OCI-LY7 (cell line): ENCODE results near the gene MBOAT2. TPM values are rescaled to one million over a fixed set of nuclear protein-coding genes. Genes with fewer than 3 reads are reported as not detected.

Source experiments
- BruUV-seq: library from RNA; stranded (reverse); fragments of 400-500 nt; replicated peaks from 2 replicates; lab custom pipeline; 2021; lab: Mats Ljungman, UMichigan
- CTCF ChIA-PET: fragments of 300-600 bp; sonication (Branson Sonifier 250); formaldehyde crosslinking; loops from one replicate; lab custom pipeline; 2022; ENCODE audit warnings: antibody characterized with exemption; ENCODE audit not compliant: unreplicated experiment; lab: Charles Lee
- POLR2A ChIA-PET: fragments of 300-600 bp; sonication (Branson Sonifier 250); formaldehyde crosslinking; loops from one replicate; lab custom pipeline; 2022; ENCODE audit warnings: antibody characterized with exemption; lab: Charles Lee
- DNase-seq: peaks from one replicate; pipeline ENCODE4 v3.0.0-alpha.2; 2015; ENCODE audit warnings: low spot score
- H2AFZ ChIP-seq: fragments of 200-600 bp; sonication (generic), shearing (Covaris generic); 2 replicates; pipeline ENCODE4 v1.6.1; 2014; ENCODE audit warnings: mild to moderate bottlenecking, antibody characterized with exemption, low read length, moderate library complexity
- H3K27ac ChIP-seq: fragments of 200-600 bp; sonication (generic); 2 replicates; pipeline ENCODE4 v1.5.1; 2014; ENCODE audit warnings: mixed run types, low read depth, mild to moderate bottlenecking, moderate library complexity, low read length, inconsistent platforms; ENCODE audit not compliant: poor library complexity, severe bottlenecking
- H3K36me3 ChIP-seq: fragments of 200-600 bp; sonication (generic); 2 replicates; pipeline ENCODE4 v1.6.1; 2014; ENCODE audit warnings: mild to moderate bottlenecking, antibody characterized with exemption, low read length, moderate library complexity, mixed read lengths; ENCODE audit not compliant: insufficient read depth
- H3K4me1 ChIP-seq: fragments of 200-600 bp; sonication (generic); 2 replicates; pipeline ENCODE4 v1.5.1; 2014; ENCODE audit warnings: mild to moderate bottlenecking, low read length; ENCODE audit not compliant: insufficient read depth, poor library complexity, severe bottlenecking
- H3K4me2 ChIP-seq: fragments of 200-600 bp; sonication (generic); 2 replicates; pipeline ENCODE4 v1.6.1; 2014; ENCODE audit warnings: mild to moderate bottlenecking, low read length
- H3K4me3 ChIP-seq: fragments of 200-600 bp; sonication (generic); 2 replicates; pipeline ENCODE4 v1.5.1; 2014; ENCODE audit warnings: mild to moderate bottlenecking, low read depth, low read length; ENCODE audit not compliant: poor library complexity, severe bottlenecking
- H3K79me2 ChIP-seq: fragments of 200-600 bp; sonication (generic); 2 replicates; pipeline ENCODE4 v1.6.1; 2016; ENCODE audit warnings: low read depth, mild to moderate bottlenecking, low read length, moderate library complexity, mixed read lengths; ENCODE audit not compliant: insufficient read depth
- H3K9me2 ChIP-seq: fragments of 200-600 bp; sonication (generic); 2 replicates; pipeline ENCODE4 v1.6.1; 2016; ENCODE audit warnings: mild to moderate bottlenecking, low read length, mixed read lengths; ENCODE audit not compliant: insufficient read depth
- H3K9me3 ChIP-seq: fragments of 200-600 bp; sonication (generic); 2 replicates; pipeline ENCODE4 v1.6.1; 2014; ENCODE audit warnings: mild to moderate bottlenecking, mixed run types, low read length, mixed read lengths
- H4K20me1 ChIP-seq: fragments of 200-600 bp; sonication (generic); 2 replicates; pipeline ENCODE4 v1.6.1; 2014; ENCODE audit warnings: mild to moderate bottlenecking, antibody characterized with exemption, low read length, moderate library complexity, mixed read lengths; ENCODE audit not compliant: insufficient read depth
- CTCF ChIP-seq: fragments of 200-600 bp; sonication (generic); conservative IDR thresholded peaks from 2 replicates; pipeline ENCODE4 v1.5.1; 2014; ENCODE audit warnings: mild to moderate bottlenecking, antibody characterized with exemption, low read length, moderate library complexity, mixed read lengths
- EZH2phosphoT487 ChIP-seq: fragments of 200-600 bp; sonication (generic); IDR thresholded peaks from 2 replicates; pipeline ENCODE4 v1.6.1; 2018; ENCODE audit warnings: low read depth, borderline replicate concordance, mild to moderate bottlenecking, mixed run types, antibody characterized with exemption, low read length, moderate library complexity, mixed read lengths
- intact Hi-C: fragments of 100-400 bp; cut with micrococcal nuclease; formaldehyde crosslinking; loops from one replicate; pipeline ENCODE4 v1.10.0; 2022; ENCODE audit not compliant: unreplicated experiment
- total RNA-seq, 2 experiments: library from RNA; depleted of rRNA in 1 of 2; stranded (reverse); fragments of >200 nt in 1 of 2; shearing (Covaris generic) in 1 of 2; gene quantifications; 2 replicates each; pipeline ENCODE4 v1.2.3, GENCODE V29; 2014 to 2022

The MBOAT2 gene
- total RNA-seq, 2 experiments from 2014 or later = 0.28 to 0.93 TPM

DNA sequence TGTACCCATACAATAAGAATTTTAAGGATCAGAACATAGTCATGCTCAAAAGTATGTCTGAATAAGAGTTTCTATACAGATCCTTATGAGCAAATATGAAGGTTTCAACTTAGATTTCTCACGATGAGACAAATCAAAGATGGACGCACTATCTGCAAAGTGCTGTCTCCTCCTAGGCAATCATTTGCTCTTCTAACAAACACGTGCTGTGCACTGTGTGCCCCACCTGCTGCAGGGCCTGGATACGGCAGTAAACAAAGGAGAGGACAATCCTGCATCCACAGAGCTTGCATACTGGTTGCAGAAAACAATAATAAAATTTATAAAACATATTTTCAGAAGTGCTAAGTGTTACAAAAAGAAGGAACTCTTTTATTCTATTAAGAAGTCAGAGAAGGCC is 126.2 kb downstream of the MBOAT2 start:
- Histone ChIP-seq H3K79me2 (no peaks in the 10 kb centered on the region), H3K27ac (no peak overlapping the region), H3K36me3 (no peaks in the 10 kb centered on the region), H2AFZ (no peak overlapping the region), H4K20me1 (no peaks in the 10 kb centered on the region), H3K9me3 (no peaks in the 10 kb centered on the region), H3K4me1 (peaks cover 11% of the 10 kb centered on the region), H3K9me2 (no peaks in the 10 kb centered on the region), H3K4me2 (no peak overlapping the region), H3K4me3 (no peak overlapping the region)
- intact Hi-C loops = no loop called here
- TF ChIP-seq CTCF (no peak), EZH2phosphoT487 (no peak)
- BruUV-seq = no TSS peak
- no peak for DNase-seq
- POLR2A ChIA-PET = interaction anchor here (0.5 kb wide), 1 partner anchor 8 kb away, joined by 3 read pairs; no protein-coding TSS in a partner anchor
- CTCF ChIA-PET = no interaction called here

GRCh38 chr2:8876628-8877027 is 126.9 kb downstream of the MBOAT2 start:
- no peak for DNase-seq
- Histone ChIP-seq H3K27ac (no peak overlapping the region), H3K4me1 (peaks cover 11% of the 10 kb centered on the region), H3K9me2 (no peaks in the 10 kb centered on the region), H2AFZ (no peak overlapping the region), H3K36me3 (no peaks in the 10 kb centered on the region), H3K9me3 (no peaks in the 10 kb centered on the region), H3K4me2 (no peak overlapping the region), H3K4me3 (no peak overlapping the region), H3K79me2 (no peaks in the 10 kb centered on the region), H4K20me1 (no peaks in the 10 kb centered on the region)
- BruUV-seq = no TSS peak
- intact Hi-C loops = no loop called here
- no peak for TF ChIP-seq CTCF
- TF ChIP-seq EZH2phosphoT487 = no peak
- ChIA-PET POLR2A (interaction anchor here (0.6 kb wide), 1 partner anchor 611 kb away, joined by 5 read pairs; no protein-coding TSS in a partner anchor), CTCF (no interaction called here)

DNA sequence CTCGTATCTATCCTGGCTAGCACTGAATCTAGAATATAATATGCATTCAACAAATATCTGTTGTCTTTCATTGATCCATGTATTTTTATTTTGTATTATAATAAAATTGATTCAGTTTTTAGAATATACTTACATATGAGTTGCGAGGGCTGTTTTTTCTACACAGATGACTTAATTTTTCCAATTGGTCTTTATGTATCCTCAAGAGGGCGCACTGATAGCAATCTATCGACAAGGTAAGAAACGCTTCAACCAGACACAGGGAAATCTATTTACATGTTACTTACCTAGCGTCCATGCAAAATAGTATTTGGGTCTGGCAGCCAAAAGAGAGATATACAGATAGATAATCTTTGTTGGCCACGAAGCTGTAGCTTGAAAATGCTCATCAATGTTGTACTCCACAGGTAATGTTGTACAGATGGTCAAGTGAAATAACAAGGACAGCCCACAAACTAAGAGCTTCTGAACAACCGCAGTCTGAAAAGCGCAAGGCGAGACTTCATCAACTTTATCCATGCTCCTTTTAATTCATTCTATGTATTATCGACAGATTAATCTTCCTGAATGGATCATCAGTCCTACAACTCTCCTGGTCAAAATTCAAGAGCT is 130.6 kb downstream of the MBOAT2 start:
- intact Hi-C loops = loop anchor here (1.0 to 5.0 kb wide), 3 partner anchors 31 to 269 kb away; no protein-coding TSS in a partner anchor
- DNase-seq = peak; percentile 55

More for the DNA sequence above, 130.6 kb downstream of the MBOAT2 start:
- TF ChIP-seq EZH2phosphoT487 (no peak), CTCF (peak; percentile 92)
- BruUV-seq = no TSS peak
- Histone ChIP-seq H2AFZ (no peak overlapping the region), H3K36me3 (no peaks in the 10 kb centered on the region), H3K4me3 (no peak overlapping the region), H3K9me2 (no peaks in the 10 kb centered on the region), H4K20me1 (no peaks in the 10 kb centered on the region), H3K9me3 (no peaks in the 10 kb centered on the region), H3K4me1 (peaks cover 11% of the 10 kb centered on the region), H3K79me2 (no peaks in the 10 kb centered on the region), H3K4me2 (no peak overlapping the region), H3K27ac (no peak overlapping the region)
- POLR2A ChIA-PET = interaction anchor here (0.7 kb wide), 1 partner anchor 829 kb away, joined by 5 read pairs; no protein-coding TSS in a partner anchor
- CTCF ChIA-PET = interaction anchor here (0.6 kb wide), 1 partner anchor 9 kb away, joined by 3 read pairs; no protein-coding TSS in a partner anchor
